IPS-NIHi7 (cell line): ENCODE data around the gene PCDHA6.
"Not testable (repeated sequence)": the region's sequence is repeated elsewhere in the genome, so short reads cannot be mapped to it uniquely, and the experiment has no call there.

Experiments used
- DNase-seq: peaks from one replicate; pipeline ENCODE4 v3.0.0; 2012; ENCODE audit warnings: mixed read lengths; ENCODE audit errors: extremely low spot score

PCDHA6 gene

DNA sequence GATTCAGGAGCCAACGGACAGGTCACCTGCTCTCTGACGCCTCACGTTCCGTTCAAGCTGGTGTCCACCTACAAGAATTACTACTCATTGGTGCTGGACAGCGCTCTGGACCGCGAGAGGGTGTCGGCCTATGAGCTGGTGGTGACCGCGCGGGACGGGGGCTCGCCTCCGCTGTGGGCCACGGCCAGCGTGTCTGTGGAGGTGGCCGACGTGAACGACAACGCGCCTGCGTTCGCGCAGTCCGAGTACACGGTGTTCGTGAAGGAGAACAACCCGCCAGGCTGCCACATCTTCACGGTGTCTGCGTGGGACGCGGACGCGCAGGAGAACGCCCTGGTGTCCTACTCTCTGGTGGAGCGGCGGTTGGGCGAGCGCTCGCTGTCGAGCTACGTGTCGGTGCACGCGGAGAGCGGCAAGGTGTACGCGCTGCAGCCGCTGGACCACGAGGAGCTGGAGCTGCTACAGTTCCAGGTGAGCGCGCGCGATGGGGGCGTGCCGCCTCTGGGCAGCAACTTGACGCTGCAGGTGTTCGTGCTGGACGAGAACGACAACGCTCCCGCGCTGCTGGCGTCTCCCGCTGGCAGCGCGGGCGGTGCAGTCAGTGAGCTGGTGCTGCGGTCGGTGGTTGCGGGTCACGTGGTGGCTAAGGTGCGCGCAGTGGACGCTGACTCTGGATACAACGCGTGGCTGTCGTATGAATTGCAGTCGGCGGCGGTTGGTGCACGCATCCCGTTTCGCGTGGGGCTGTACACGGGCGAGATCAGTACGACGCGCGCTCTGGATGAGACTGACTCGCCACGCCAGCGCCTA is 29.6 kb downstream of the PCDHA6 start:
- DNase-seq: no peak

DNA sequence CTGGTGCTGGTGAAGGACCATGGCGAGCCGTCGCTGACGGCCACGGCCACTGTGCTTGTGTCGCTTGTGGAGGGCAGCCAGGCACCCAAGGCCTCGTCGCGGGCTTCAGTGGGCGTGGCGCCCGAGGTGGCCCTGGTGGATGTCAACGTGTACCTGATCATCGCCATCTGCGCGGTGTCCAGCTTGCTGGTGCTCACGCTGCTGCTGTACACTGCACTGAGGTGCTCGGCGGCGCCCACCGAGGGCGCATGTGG is 30.2 kb downstream of the PCDHA6 start:
- no peak for DNase-seq

GRCh38 chr5:140862441-140863295 is 34.9 kb downstream of the PCDHA6 start:
- DNase-seq: no peak

DNA sequence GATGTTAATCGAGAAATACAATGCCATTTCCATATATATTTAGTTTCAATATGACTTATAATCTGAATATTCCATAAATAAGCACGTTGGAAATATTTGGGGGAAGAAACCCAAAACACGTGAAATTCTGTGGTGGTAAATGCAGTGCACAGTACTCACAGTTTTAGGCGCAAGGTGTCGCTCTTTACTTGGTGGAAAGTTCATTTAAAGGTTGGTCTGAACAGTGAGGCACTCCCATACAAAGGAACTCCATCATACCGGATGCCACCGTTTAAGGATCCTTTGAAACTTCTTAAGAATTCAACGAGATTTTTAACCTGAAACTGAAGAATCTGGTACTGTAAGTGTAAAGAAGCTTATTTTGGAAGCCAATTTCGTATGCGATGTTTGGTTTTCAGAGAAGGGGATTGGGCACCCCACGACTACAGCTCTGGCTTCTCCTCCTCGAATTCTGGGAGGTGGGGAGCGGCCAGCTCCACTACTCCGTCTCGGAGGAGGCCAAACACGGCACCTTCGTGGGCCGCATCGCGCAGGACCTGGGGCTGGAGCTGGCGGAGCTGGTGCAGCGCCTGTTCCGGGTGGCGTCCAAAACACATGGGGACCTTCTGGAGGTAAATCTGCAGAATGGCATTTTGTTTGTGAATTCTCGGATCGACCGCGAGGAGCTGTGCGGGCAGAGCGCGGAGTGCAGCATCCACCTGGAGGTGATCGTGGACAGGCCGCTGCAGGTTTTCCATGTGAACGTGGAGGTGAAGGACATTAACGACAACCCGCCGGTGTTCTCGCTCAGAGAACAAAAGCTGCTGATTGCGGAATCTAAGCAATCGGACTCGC is 41.2 kb downstream of the PCDHA6 start, which contains the start of gene PCDHA11:
Gene PCDHA11 (plus strand): TSS at position 237 of the 834 bp plus-strand sequence. CDS start 147 bp downstream, at position 384.
- peak; percentile 58 for DNase-seq

- no peak for DNase-seq
Observed at GRCh38 chr5:140869555-140869886, 41.8 kb downstream of the PCDHA6 start.

- no peak for DNase-seq
Observed at GRCh38 chr5:140870221-140871201, 42.8 kb downstream of the PCDHA6 start.

DNA sequence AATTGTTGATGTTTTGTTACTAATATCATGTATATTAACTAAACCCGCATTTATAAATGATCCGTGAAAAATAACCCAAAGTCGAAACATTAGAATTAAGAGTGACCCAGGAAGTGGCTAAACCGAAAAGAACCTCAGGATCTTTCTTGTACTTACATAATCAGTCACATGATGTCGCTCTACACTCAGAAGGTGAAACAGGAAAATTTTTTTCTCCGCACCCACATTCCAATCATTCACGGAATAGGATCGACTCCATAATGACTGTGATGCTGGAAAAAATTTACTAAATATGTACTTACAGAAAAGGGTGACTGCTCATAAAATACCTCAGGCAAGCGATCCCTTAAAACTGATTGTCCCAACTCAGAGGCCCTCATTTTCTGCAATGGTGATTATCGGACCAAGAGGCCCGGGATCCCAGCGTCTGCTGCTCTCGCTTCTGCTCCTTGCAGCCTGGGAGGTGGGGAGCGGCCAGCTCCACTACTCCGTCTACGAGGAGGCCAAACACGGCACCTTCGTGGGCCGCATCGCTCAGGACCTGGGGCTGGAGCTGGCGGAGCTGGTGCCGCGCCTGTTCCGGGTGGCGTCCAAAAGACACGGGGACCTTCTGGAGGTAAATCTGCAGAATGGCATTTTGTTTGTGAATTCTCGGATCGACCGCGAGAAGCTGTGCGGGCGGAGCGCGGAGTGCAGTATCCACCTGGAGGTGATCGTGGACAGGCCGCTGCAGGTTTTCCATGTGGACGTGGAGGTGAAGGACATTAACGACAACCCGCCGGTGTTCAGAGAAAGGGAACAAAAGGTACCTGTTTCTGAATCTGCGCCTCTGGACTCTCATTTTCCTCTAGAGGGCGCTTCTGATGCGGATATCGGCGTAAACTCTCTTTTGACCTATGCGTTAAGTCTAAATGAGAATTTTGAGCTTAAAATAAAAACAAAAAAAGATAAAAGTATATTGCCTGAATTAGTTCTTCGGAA is 47.6 kb downstream of the PCDHA6 start, which contains the start of gene PCDHA12:
Gene PCDHA12 (plus strand): TSS at position 224 of the 981 bp plus-strand sequence. CDS start 165 bp downstream, at position 389.
- DNase-seq: peak; percentile 60

GRCh38 chr5:140876541-140877261 is 48.9 kb downstream of the PCDHA6 start:
- DNase-seq: not testable (repeated sequence)

GRCh38 chr5:140877262-140877581 is 49.5 kb downstream of the PCDHA6 start:
- DNase-seq: no peak
